HG03469 (cell line): ENCODE results near the gene FGD5.

Experiments used
- ATAC-seq: cut with Tn5 transposase; IDR thresholded peaks from one replicate; pipeline ENCODE4 v1.9.1; 2021; ENCODE audit warnings: mild to moderate bottlenecking, moderate library complexity, moderate number of reproducible peaks; ENCODE audit not compliant: unreplicated experiment

The FGD5 gene

DNA sequence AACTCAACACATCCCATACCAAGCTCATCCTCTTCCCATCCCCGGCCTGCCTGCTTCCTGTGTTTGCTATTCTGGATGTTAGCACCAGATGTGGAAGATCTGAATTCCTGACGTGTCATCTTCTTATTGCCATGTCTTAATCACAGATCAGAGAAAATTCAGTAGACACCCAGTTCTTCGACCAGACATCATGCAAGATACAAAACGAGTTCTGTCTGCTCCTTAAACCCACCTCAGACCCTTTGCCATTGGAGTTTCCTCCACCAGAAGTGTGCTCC is 52.0 kb downstream of the FGD5 start:
- no peak for ATAC-seq

DNA sequence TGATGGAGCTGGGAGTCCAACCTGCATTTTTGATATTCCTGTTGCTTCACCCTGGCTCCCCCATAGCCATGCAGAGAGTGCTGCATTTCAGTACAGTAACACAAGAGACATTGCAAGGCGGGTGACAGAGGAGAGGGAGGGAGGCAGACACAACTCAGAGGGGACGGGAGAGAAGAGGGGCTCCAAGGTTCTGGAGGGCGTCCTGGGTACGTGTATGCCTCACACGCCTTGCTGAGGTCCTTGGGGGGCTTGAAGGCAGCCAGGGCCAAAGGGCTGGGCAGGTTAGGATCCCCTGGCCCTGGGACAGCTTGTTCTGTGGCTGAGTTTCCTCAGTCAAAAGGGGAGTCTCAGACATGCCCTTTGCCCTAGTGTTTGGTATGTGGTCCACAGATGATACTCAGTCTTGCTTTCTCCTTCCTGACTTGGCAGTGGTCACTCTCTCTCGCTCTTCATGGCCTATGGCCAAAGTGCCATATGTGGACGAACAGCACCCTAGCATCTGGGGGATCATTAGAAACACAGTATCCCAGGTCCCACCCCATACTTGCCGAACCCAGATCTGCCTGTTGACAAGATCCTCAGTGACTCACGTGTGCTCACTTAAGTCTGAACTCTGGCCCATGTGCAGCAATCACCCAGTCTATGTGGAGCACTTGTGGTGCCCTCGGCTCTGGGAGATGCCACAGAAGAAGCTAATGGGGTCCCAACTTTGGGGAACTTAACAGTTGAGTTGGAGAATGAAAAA is 52.9 kb downstream of the FGD5 start:
- ATAC-seq = no peak

DNA sequence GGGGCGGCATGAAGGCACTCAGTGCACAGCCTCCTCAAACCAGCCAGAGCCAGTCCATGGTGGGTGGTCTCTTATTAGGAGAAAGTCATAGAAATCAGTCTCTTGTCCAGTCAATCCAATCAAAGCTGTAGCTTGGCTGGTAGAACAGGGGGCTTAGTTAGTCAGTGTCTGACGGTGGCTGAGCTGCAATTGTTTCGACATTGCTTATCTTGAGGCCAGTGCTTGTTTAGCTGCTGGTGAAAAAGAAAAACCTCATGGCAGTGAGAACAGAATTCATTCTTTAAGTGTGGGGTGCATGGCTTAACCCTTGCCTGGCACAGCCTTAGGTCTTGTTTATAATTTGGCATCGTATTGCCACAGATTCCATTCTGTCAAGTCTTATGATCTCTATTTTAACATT is 53.9 kb downstream of the FGD5 start:
- ATAC-seq = no peak

GRCh38 chr3:14874784-14875183 is 56.0 kb downstream of the FGD5 start:
- ATAC-seq = no peak

- ATAC-seq = no peak
These were observed 56.8 kb downstream of the FGD5 start for GRCh38 chr3:14875411-14876175.

DNA sequence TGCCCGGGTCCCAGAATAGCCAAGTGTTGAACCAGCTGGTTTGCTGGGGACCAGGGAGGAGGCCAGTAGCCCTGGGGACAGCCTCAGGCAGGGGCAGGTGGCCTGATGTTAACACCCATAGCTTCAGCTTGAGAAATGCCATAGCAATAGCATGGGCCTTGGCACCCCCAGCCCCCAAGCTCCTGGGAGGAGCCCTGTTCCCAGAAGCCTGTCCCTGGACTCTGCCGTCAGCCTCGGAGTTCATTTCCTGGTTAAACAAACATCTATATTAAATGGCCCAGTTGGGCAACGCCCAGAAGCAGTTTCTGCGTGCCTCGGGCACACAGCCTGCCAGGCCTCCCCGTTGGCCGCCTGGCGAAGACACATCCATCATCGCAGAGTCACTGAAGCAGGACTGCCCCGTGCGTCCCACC is 58.2 kb downstream of the FGD5 start:
- no peak for ATAC-seq

GRCh38 chr3:14877469-14877868 is 58.7 kb downstream of the FGD5 start:
- ATAC-seq = no peak

DNA sequence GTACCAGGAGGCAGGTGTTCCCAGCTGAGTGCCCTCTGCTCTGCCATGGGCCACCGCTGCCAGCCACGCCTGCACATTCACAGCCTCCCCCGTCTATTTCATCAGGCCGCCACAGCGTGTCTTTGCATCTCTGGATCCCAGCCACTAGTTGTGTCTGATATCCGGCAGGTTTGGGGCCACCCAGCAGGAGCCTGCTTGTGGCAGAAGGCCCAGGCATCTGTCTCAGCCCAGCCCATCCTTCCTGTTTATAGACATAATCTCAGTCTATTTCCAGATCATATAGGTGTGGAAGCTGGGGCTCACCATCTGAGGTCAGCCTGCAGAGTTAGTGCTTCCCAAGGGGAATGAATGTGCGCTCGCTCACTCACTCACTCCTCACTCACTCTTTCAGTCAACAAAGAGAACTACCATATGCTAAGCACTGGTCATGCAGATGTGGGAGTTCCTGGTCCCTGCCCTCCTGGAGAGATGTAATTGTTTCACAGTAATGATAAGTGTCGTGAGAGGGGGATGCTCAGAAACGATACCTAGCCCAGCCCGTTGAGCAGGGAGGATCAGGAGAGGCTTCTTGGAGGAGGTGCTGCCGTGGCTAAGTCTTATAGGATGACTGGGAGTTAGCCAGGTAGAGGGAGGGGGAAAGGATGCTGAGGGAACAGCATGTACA is 60.6 kb downstream of the FGD5 start:
- ATAC-seq = no peak

DNA sequence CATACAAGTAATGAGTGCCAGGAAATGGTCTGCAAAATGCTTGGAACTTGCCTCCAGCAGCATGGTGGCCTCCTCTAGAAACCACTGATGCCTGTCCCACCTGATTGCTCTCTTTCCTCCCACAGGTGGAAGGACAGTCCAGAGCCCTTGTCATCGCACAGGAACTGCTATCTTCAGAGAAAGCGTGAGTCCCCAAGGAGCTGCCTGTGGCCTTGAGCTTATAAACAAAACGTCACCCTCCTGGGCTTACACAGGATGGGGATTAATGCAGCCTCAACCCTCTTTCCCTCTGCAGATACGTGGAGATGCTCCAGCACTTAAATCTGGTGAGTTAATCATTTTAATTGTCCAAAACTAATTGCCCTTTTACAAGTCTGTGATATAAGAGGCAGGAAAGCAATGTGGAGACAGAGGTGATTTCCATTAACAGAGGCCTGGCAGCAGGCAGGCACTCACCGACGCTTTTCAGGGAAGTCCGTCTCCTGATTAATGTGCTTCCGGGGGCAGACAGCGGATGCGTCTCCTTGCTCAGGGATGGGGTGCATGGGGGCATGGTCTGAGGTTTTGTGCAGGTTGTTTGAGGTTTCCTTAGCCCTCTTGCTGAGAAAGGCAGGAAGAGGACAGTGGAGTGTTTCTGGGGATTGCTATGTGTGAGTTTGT is 61.8 kb downstream of the FGD5 start:
- ATAC-seq = no peak

DNA sequence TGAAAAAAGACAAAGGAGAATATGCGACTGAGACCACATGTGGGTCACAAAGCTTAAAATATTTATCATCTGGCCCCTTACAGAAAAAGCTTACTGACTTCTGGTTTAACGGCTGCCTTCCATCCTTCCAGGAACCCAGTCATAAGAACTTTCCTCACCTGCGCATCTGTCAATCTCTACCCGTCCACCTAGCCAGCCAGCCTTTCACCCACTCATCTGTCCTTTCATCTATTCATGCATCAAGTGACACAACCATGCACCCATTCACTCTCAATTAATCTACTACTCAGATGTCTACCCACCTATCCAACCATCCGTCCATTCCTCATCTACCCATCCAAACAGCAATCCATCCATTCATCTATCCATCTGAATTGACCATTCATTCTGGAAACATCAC is 64.5 kb downstream of the FGD5 start:
- no peak for ATAC-seq

GRCh38 chr3:14884665-14885064 is 65.9 kb downstream of the FGD5 start:
- no peak for ATAC-seq

- no peak for ATAC-seq
These were observed 66.5 kb downstream of the FGD5 start for GRCh38 chr3:14885307-14885706.

DNA sequence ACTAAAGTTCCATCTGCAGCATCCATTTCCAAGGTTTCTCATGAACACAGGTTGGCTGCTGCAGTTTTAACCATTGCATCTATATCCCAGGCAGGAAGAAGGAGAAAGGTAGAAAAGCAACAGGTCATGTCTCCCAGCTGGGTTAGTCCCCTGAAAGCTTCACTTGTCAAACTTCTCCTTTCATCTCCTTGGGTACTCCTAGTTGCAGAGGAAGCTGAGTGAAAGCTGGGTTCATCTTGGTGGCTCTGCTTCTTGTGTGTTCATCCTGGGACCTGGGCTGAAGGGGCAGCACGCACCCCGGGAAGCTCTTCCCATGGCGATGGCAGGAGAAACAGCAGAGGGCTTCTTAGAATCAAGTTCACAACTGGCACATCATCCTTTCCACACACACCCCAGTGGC is 67.3 kb downstream of the FGD5 start:
- no peak for ATAC-seq

- no peak for ATAC-seq
These were observed 70.4 kb downstream of the FGD5 start for GRCh38 chr3:14889205-14889604.

DNA sequence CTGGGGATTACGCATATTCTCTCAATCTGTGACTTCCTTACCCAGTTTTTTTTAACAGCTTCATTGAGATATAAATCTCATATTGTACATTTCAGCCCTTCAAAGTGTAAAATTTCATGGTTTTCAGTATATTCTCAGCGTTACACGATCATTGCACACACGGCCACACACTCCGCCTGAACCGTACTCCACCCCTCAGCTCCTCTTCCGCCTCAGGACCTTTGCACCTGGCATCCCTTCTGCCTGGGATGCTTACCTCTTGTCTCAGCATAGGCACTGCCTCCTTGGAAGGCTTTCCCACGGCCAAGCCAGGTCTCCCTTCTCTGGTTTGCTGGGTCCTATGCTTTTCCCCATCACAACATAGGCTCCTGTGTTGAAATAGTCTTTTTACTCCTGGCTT is 71.2 kb downstream of the FGD5 start:
- ATAC-seq = no peak

DNA sequence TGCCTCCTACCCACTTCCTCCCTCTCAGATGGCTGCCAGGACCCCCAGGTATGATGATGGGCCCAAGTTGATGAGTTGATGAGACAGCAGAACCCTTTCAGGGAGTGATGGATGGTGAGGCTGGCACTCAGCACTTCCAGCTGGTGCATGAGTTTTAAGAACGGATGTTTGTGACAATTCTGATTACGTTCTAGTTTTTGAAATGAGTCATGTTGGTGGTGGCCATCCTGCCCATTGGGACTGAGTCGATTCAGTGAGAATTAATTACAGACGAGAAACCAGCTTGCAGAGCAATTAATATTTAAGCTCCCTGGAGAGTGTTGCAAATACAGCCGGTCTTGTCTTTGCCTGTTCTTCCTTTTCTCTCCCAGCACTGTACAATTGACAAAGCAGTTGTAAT is 71.7 kb downstream of the FGD5 start:
- no peak for ATAC-seq

DNA sequence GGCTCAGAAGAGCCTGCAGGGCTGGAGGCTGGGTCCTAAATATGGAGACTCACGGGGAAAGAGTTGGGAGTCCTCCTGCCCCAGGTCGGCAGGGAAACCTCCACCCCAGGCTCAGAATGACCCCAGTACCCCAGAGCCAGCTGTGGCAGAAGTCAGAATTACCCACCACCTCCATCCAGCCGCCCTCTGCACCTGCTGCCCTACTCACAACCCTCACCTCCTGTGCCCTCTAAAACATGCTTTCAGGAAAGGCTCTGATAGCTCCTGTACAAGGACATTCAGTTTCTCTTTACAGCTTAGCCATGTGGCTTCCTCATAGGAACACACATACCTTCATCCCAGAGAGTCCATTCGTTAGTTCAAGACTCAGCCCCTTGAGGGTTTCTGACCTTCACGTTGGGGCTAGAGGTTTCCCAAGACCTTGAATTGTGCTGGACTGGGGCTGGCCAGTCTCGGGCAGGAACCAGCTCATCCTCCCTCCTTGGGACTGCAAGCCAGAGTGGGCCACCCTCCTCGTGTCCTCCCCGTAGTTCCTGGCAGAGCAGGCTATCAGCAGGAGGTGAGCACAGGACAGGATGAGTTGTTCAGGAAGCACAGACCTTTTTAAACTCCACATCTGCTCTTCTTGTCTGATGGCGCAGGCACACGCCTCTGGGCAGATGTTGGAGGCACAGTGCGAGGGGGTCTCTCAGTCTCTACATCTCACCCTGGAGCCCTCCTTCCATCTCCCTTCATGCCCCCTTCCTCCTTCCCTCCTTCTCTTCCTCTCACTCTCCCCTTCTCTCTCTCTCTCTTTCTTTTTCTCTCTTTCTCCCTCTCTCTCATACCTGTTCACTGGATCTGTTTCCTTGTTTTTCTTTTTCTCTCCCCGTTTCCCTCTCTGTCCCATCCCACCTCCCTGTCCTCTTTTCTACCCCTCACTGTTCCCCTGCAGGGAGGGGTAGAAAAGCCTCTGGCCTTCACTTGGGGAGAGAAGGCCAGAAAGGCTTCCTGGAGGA is 72.7 kb downstream of the FGD5 start:
- no peak for ATAC-seq

DNA sequence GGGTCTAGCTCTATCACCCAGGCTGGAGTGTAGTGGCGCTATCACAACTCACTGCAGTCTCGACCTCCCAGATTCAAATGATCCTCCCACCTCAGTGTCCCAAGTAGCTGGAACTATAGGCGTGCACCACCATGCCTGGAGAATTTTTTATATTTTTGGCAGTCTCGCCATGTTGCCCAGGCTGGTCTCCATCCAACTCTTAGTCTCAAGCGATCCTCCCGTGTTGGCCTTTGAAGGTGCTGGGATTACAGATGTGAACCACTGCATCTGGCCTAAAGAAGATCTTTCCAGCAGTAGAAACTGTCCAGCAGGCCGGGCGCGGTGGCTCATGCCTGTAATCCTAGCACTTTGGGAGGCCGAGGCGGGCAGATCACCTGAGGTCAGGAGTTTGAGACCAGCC is 73.5 kb downstream of the FGD5 start:
- ATAC-seq = no peak

DNA sequence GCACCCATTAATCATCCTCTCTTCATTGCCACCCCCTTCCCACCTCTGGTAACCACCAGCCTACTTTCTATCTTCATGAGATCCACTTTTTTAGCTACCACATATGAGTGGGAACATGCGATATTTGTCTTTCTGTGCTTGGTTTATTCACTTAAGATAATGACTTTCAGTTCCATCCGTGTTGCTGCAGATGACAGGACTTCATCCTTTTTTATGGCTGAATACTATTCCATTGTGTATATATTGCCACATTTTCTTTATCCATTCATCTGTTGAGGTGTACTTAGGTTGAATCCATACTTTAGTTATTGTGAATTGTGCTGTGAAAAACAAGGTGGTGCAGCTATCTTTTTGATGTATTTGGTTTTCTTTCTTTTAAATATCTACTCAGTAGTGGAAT is 75.3 kb downstream of the FGD5 start:
- no peak for ATAC-seq

DNA sequence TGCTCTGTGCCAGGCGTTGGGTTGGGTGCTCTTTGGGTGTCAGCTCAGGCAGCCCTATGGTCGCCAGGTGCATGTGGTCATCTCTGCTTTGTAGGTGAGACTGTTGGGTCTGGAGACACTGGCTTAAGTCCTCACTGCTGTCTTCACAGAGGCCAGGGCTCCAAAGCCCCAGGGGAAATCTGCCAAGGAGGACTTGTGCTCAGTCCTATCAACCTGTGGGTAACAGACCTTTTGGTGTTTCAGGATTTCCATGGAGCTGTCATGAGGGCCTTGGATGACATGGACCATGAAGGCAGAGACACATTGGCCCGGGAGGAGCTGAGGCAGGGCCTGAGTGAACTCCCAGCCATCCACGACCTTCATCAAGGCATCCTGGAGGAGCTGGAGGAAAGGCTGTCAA is 78.5 kb downstream of the FGD5 start:
- no peak for ATAC-seq

DNA sequence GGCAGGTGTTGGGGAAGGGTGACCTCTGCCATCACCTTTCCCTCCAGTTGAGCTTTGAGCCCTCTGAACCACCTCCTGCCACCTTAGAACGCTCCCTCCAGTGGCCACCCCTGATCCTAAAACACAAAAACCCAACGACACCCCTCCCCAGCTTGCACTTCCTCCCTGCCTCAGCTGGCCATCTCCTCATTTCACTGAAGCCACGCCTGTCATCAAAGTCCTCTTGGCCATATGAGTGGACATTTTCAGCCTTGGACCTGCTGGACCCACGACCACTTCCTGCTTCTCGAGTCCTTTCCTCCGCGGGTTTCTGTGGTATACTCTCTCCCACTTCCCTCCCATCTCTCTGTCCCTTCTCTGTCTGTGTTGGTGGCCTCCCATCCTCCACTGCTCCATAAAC is 80.2 kb downstream of the FGD5 start:
- no peak for ATAC-seq
